Testis (tissue), 2 donors: ENCODE measurements around the gene PLEK2.

ENCODE experiments used
- CTCF ChIP-seq, 3 experiments: fragments of 450-650 bp in 2 of 3; fragments of 200-600 bp in 1 of 3; sonication (generic) in 1 of 3; IDR thresholded peaks; one replicate each; pipeline ENCODE4 v1.5.1; 2016 to 2019; ENCODE audit warnings: antibody characterized with exemption in 3 of 3, mild to moderate bottlenecking in 2 of 3, moderate library complexity in 1 of 3
- POLR2A ChIP-seq: fragments of 450-650 bp; IDR thresholded peaks from one replicate; pipeline ENCODE4 v1.6.1; 2017; ENCODE audit warnings: antibody characterized with exemption, mild to moderate bottlenecking, moderate library complexity

- TF ChIP-seq CTCF (IDR thresholded peaks at IDR 0.05), result no peak
- TF ChIP-seq POLR2A, result no peak
Measured at GRCh38 chr14:67400434-67400833, 11.5 kb downstream of the PLEK2 start.
